HG03175 (cell line): ENCODE measurements around the gene GAPT.
A peak's percentile ranks its signal among the peaks of the same experiment; 100 is the strongest.

Experiments
- ATAC-seq: cut with Tn5 transposase; IDR thresholded peaks from one replicate; pipeline ENCODE4 v1.9.1; 2021; ENCODE audit warnings: mild to moderate bottlenecking, moderate library complexity; ENCODE audit not compliant: unreplicated experiment

The GAPT gene

GRCh38 chr5:58491216-58491892, at the start of gene GAPT:
TSS of gene GAPT (plus strand) at chr5:58491435. CDS start at chr5:58494537, 3,102 bp downstream.
- peak; percentile 77 for ATAC-seq

- no peak for ATAC-seq
These were observed 46.4 kb upstream of the GAPT start for GRCh38 chr5:58444805-58445204.

GRCh38 chr5:58446024-58446423, 45.2 kb upstream of the GAPT start:
- ATAC-seq = no peak

GRCh38 chr5:58447226-58447625, 44.0 kb upstream of the GAPT start:
- no peak for ATAC-seq

GRCh38 chr5:58450018-58450417, 41.2 kb upstream of the GAPT start:
- no peak for ATAC-seq

GRCh38 chr5:58450811-58451629, 40.2 kb upstream of the GAPT start:
- ATAC-seq = no peak

GRCh38 chr5:58451732-58452565, 39.3 kb upstream of the GAPT start:
- ATAC-seq = no peak

GRCh38 chr5:58452566-58453258, 38.5 kb upstream of the GAPT start:
- no peak for ATAC-seq

GRCh38 chr5:58453306-58453705, 37.9 kb upstream of the GAPT start:
- ATAC-seq = no peak

- ATAC-seq = no peak
These were observed 37.2 kb upstream of the GAPT start for GRCh38 chr5:58454025-58454424.

- ATAC-seq = no peak
These were observed 36.2 kb upstream of the GAPT start for GRCh38 chr5:58455066-58455465.

- no peak for ATAC-seq
These were observed 35.8 kb upstream of the GAPT start for GRCh38 chr5:58455480-58455879.

- no peak for ATAC-seq
These were observed 35.2 kb upstream of the GAPT start for GRCh38 chr5:58456026-58456425.

- ATAC-seq = no peak
These were observed 34.7 kb upstream of the GAPT start for GRCh38 chr5:58456486-58456885.

- ATAC-seq = no peak
These were observed 34.2 kb upstream of the GAPT start for GRCh38 chr5:58457050-58457449.

- no peak for ATAC-seq
These were observed 33.0 kb upstream of the GAPT start for GRCh38 chr5:58458141-58458742.

- no peak for ATAC-seq
These were observed 32.5 kb upstream of the GAPT start for GRCh38 chr5:58458743-58459145.

GRCh38 chr5:58459146-58460001, 31.9 kb upstream of the GAPT start:
- no peak for ATAC-seq

GRCh38 chr5:58460002-58460731, 31.1 kb upstream of the GAPT start, which contains the start of gene PLK2:
TSS of gene PLK2 (minus strand) at chr5:58460086. CDS start at chr5:58459959, 127 bp downstream.
- peak; percentile 79 for ATAC-seq
